Stromal cell of bone marrow (primary cell): Measurements from ENCODE around the gene PPP1R27.

Experiments used
- DNase-seq: peaks from one replicate; pipeline ENCODE4 v3.0.0-alpha.2; 2012; ENCODE audit warnings: low read depth

PPP1R27 gene

GRCh38 chr17:81821147-81821546 lies 13.7 kb downstream of the PPP1R27 start:
- no peak for DNase-seq

- no peak for DNase-seq
Observed at GRCh38 chr17:81819708-81820107, 15.1 kb downstream of the PPP1R27 start.

- DNase-seq, result no peak
Observed at GRCh38 chr17:81817758-81818147, 17.1 kb downstream of the PPP1R27 start.

- no peak for DNase-seq
Observed at GRCh38 chr17:81815646-81815986, 19.2 kb downstream of the PPP1R27 start.

GRCh38 chr17:81814748-81815645 lies 19.9 kb downstream of the PPP1R27 start:
- DNase-seq, result no peak

GRCh38 chr17:81813861-81814683 lies 20.8 kb downstream of the PPP1R27 start:
- no peak for DNase-seq

- DNase-seq, result no peak
Observed at GRCh38 chr17:81813371-81813684, 21.5 kb downstream of the PPP1R27 start.

GRCh38 chr17:81812571-81813370 lies 22.1 kb downstream of the PPP1R27 start:
- no peak for DNase-seq

GRCh38 chr17:81811705-81812570 lies 22.9 kb downstream of the PPP1R27 start:
- DNase-seq, result no peak

- no peak for DNase-seq
Observed at GRCh38 chr17:81810892-81811704, 23.8 kb downstream of the PPP1R27 start.

- no peak for DNase-seq
Observed at GRCh38 chr17:81810476-81810875, 24.4 kb downstream of the PPP1R27 start.

- DNase-seq, result no peak
Observed at GRCh38 chr17:81809556-81809998, 25.3 kb downstream of the PPP1R27 start.

GRCh38 chr17:81808778-81809555 lies 25.9 kb downstream of the PPP1R27 start:
- no peak for DNase-seq

GRCh38 chr17:81807839-81808238 lies 27.0 kb downstream of the PPP1R27 start:
- DNase-seq, result no peak

GRCh38 chr17:81807210-81807719 lies 27.6 kb downstream of the PPP1R27 start:
- DNase-seq, result no peak

GRCh38 chr17:81806461-81807209 lies 28.2 kb downstream of the PPP1R27 start:
- DNase-seq, result no peak

GRCh38 chr17:81805707-81806460 lies 29.0 kb downstream of the PPP1R27 start:
- DNase-seq, result no peak
